SH-SY5Y (cell line): Measurements from ENCODE around the gene SIMC1.

Experiments
- GATA2 ChIP-seq: IDR thresholded peaks from 2 replicates; pipeline ENCODE4 v1.6.1; 2011; ENCODE audit warnings: mild to moderate bottlenecking, low read depth, low read length
- GATA3 ChIP-seq: IDR thresholded peaks from 2 replicates; pipeline ENCODE4 v1.6.1; 2011; ENCODE audit warnings: low read depth, mild to moderate bottlenecking, low read length, moderate library complexity

- TF ChIP-seq GATA2 (no peak), GATA3 (no peak)
Observed at GRCh38 chr5:176391479-176391878, 153.3 kb downstream of the SIMC1 start.
